Activated CD4-positive, CD25-positive, alpha-beta regulatory T cell (primary cell): ENCODE results near the gene CCDC13.

ENCODE experiments used
- DNase-seq, 4 experiments: peaks; one replicate each; lab custom pipeline; 2025; lab: John Stamatoyannopoulos, UW

The CCDC13 gene

GRCh38 chr3:42752961-42753360, 20.1 kb downstream of the CCDC13 start:
- no peak for DNase-seq

GRCh38 chr3:42752441-42752840, 20.6 kb downstream of the CCDC13 start:
- DNase-seq = no peak

GRCh38 chr3:42751609-42752008, 21.4 kb downstream of the CCDC13 start:
- no peak for DNase-seq

GRCh38 chr3:42750834-42751233, 22.2 kb downstream of the CCDC13 start:
- DNase-seq = no peak

GRCh38 chr3:42749753-42750231, 23.3 kb downstream of the CCDC13 start:
- no peak for DNase-seq

GRCh38 chr3:42749025-42749752, 23.9 kb downstream of the CCDC13 start:
- DNase-seq = no peak

- DNase-seq = no peak
Observed at GRCh38 chr3:42747581-42747980, 25.5 kb downstream of the CCDC13 start.

GRCh38 chr3:42746455-42747450, 26.3 kb downstream of the CCDC13 start:
- DNase-seq = no peak

- no peak for DNase-seq
Observed at GRCh38 chr3:42745776-42746454, 27.1 kb downstream of the CCDC13 start.

GRCh38 chr3:42745291-42745745, 27.7 kb downstream of the CCDC13 start:
- DNase-seq = no peak

- no peak for DNase-seq
Observed at GRCh38 chr3:42743204-42743995, 29.7 kb downstream of the CCDC13 start.

- DNase-seq = no peak
Observed at GRCh38 chr3:42742688-42743087, 30.4 kb downstream of the CCDC13 start.

- DNase-seq = no peak
Observed at GRCh38 chr3:42742259-42742658, 30.8 kb downstream of the CCDC13 start.

GRCh38 chr3:42741796-42742195, 31.3 kb downstream of the CCDC13 start:
- no peak for DNase-seq

GRCh38 chr3:42739401-42740158, 33.5 kb downstream of the CCDC13 start:
- no peak for DNase-seq

GRCh38 chr3:42736531-42736930, 36.5 kb downstream of the CCDC13 start:
- no peak for DNase-seq

- no peak for DNase-seq
Observed at GRCh38 chr3:42736081-42736480, 37.0 kb downstream of the CCDC13 start.

GRCh38 chr3:42735615-42736014, 37.4 kb downstream of the CCDC13 start:
- DNase-seq = no peak

GRCh38 chr3:42735019-42735418, 38.0 kb downstream of the CCDC13 start:
- no peak for DNase-seq

GRCh38 chr3:42734263-42734860, 38.7 kb downstream of the CCDC13 start:
- no peak for DNase-seq
